Endothelial cell of umbilical vein (primary cell): ENCODE data around the gene CLRN3. TPM values are rescaled to one million over a fixed set of nuclear protein-coding genes. Genes with fewer than 3 reads are reported as not detected.

Experiments
- BruUV-seq: library from RNA; stranded (reverse); fragments of 400-500 nt; replicated peaks from 2 replicates; lab custom pipeline; 2021; lab: Mats Ljungman, UMichigan
- CTCF ChIA-PET: fragments of 300-600, 350-600 bp; sonication (Branson Sonifier 250); formaldehyde crosslinking; loops from one replicate; lab custom pipeline; 2021; ENCODE audit warnings: antibody characterized with exemption, inconsistent platforms; lab: Charles Lee
- POLR2A ChIA-PET: fragments of 300-600, 350-600 bp; sonication (Branson Sonifier 250); formaldehyde crosslinking; loops from one replicate; lab custom pipeline; 2021; ENCODE audit warnings: antibody characterized with exemption, inconsistent platforms; lab: Charles Lee
- DNase-seq: peaks from one replicate; pipeline ENCODE4 v3.0.0-alpha.2; 2011; ENCODE audit warnings: low read depth, low spot score
- FAIRE-seq: peaks from 2 replicates; lab custom pipeline; 2011; peaks lifted over from hg19 to GRCh38; lab: Jason Lieb, UNC
- H2AFZ ChIP-seq: 2 replicates; pipeline ENCODE4 v1.6.0; 2012; ENCODE audit warnings: low read depth, low read length, control low read depth, inconsistent platforms
- H3K27ac ChIP-seq: 2 replicates; pipeline ENCODE4 v1.5.1; 2011; ENCODE audit warnings: low read depth, mild to moderate bottlenecking, control low read depth, low read length, moderate library complexity; ENCODE audit not compliant: insufficient read depth
- H3K27me3 ChIP-seq, 2 experiments: 2 replicates each; pipeline versions ENCODE4 v1.6.0 to v1.6.1; 2011; ENCODE audit warnings: low read length in 2 of 2, mixed read lengths in 1 of 2; ENCODE audit not compliant: control insufficient read depth in 2 of 2, insufficient read depth in 2 of 2
- H3K36me3 ChIP-seq, 2 experiments: 2 replicates in 1 of 2; 3 replicates in 1 of 2; pipeline ENCODE4 v1.5.1; 2011; ENCODE audit warnings: low read length in 2 of 2, mild to moderate bottlenecking in 1 of 2, moderate library complexity in 1 of 2; ENCODE audit not compliant: control insufficient read depth in 2 of 2, insufficient read depth in 2 of 2; ENCODE audit errors: extremely low read depth in 1 of 2
- H3K4me1 ChIP-seq: 3 replicates; pipeline ENCODE4 v1.5.1; 2011; ENCODE audit warnings: mild to moderate bottlenecking, low read length; ENCODE audit not compliant: control insufficient read depth, insufficient read depth; ENCODE audit errors: extremely low read depth
- H3K4me2 ChIP-seq: 2 replicates; pipeline ENCODE4 v1.6.1; 2011; ENCODE audit warnings: low read length, control low read depth, mixed read lengths; ENCODE audit not compliant: insufficient read depth
- H3K4me3 ChIP-seq, 3 experiments: fragments of 200-600 bp in 1 of 3; sonication (generic), shearing (Covaris generic) in 1 of 3; replicated peaks in 1 of 3; 2 replicates each; pipeline ENCODE4 v1.5.1; 2011 to 2016; ENCODE audit warnings: control low read depth in 3 of 3, low read length in 3 of 3, mild to moderate bottlenecking in 2 of 3, inconsistent platforms in 1 of 3, low read depth in 1 of 3, moderate library complexity in 1 of 3; ENCODE audit not compliant: insufficient read depth in 1 of 3
- H3K79me2 ChIP-seq: 2 replicates; pipeline ENCODE4 v1.6.0; 2012; ENCODE audit warnings: low read length, inconsistent platforms; ENCODE audit not compliant: control insufficient read depth, insufficient read depth
- H3K9ac ChIP-seq: replicated peaks from 2 replicates; pipeline ENCODE3; 2011; ENCODE audit warnings: low read length, control low read depth; ENCODE audit not compliant: insufficient read depth; ENCODE audit errors: extremely low read depth
- H3K9me1 ChIP-seq: replicated peaks from 3 replicates; pipeline ENCODE4 v1.6.0; 2011; ENCODE audit warnings: mild to moderate bottlenecking, low read length; ENCODE audit not compliant: control insufficient read depth, insufficient read depth; ENCODE audit errors: extremely low read depth
- H3K9me3 ChIP-seq: replicated peaks from 2 replicates; pipeline ENCODE4 v1.5.1; 2012; ENCODE audit warnings: low read length, inconsistent platforms; ENCODE audit not compliant: control insufficient read depth, insufficient read depth
- H4K20me1 ChIP-seq: replicated peaks from 2 replicates; pipeline ENCODE3; 2011; ENCODE audit warnings: mild to moderate bottlenecking, low read length; ENCODE audit not compliant: control insufficient read depth, insufficient read depth; ENCODE audit errors: extremely low read depth
- EZH2 ChIP-seq: IDR thresholded peaks from 2 replicates; pipeline ENCODE4 v1.6.1; 2012; ENCODE audit warnings: borderline replicate concordance, low read depth, mild to moderate bottlenecking, moderate library complexity, low read length, inconsistent platforms; ENCODE audit not compliant: severe bottlenecking
- FOS ChIP-seq: IDR thresholded peaks from 2 replicates; pipeline ENCODE4 v1.6.1; 2011; ENCODE audit warnings: mild to moderate bottlenecking, low read length, moderate library complexity, borderline replicate concordance; ENCODE audit not compliant: insufficient read depth
- GATA2 ChIP-seq: IDR thresholded peaks from 2 replicates; pipeline ENCODE4 v1.7.0; 2011; ENCODE audit warnings: low read depth, mild to moderate bottlenecking, moderate library complexity, mixed read lengths, low read length; ENCODE audit not compliant: insufficient read length, insufficient read depth
- JUN ChIP-seq: IDR thresholded peaks from 2 replicates; pipeline ENCODE4 v1.6.1; 2011; ENCODE audit warnings: borderline replicate concordance, low read depth; ENCODE audit not compliant: insufficient read length, insufficient read depth
- MYC ChIP-seq: IDR thresholded peaks from one replicate; pipeline ENCODE4 v1.6.1; 2011; ENCODE audit warnings: mild to moderate bottlenecking, low read depth, low read length
- POLR2AphosphoS5 ChIP-seq: IDR thresholded peaks from 2 replicates; pipeline ENCODE4 v1.6.1; 2012; ENCODE audit warnings: low read depth, mild to moderate bottlenecking, control low read depth, low read length, moderate library complexity; ENCODE audit not compliant: insufficient read depth
- dilution Hi-C: fragments of 300-500 bp; cut with MboI; formaldehyde crosslinking; loops from one replicate; pipeline ENCODE4 v1.15.0; 2019; ENCODE audit warnings: low sequenced_read_pairs; ENCODE audit not compliant: extremely low pct_ligation_motif_present
- intact Hi-C: fragments of 100-400 bp; cut with micrococcal nuclease; formaldehyde crosslinking; loops from one replicate; pipeline ENCODE4 v1.10.0; 2022
- polyA plus RNA-seq, 4 experiments: library from polyadenylated mRNA; depleted of rRNA in 3 of 4; stranded (reverse) in 3 of 4; unstranded in 1 of 4; fragments of >200 nt; gene quantifications; 2 replicates each; pipeline versions ENCODE4 v1.2.1 to v1.2.3, GENCODE V29; 2011 to 2012; ENCODE audit warnings: missing spikeins in 1 of 4
- total RNA-seq: library from RNA; stranded (reverse); gene quantifications from 2 replicates; pipeline ENCODE4 v1.2.3, GENCODE V29; 2021

CLRN3 gene
- total and polyA plus RNA-seq, 2 donors (not counting 3 experiments of a cell fraction or from before 2014, with no cell fraction given), result 0.07 TPM; not detected in 1

- intact Hi-C loops, result no loop called here
- dilution Hi-C loops, result no loop called here
- H3K27me3 ChIP-seq, result no peaks in the 10 kb centered on the region
These were observed 9.2 kb downstream of the CLRN3 start for GRCh38 chr10:127883516-127883915.

GRCh38 chr10:127882801-127883459 is 9.8 kb downstream of the CLRN3 start:
- H4K20me1 ChIP-seq, result no peaks in the 10 kb centered on the region
- POLR2A ChIA-PET, result no interaction called here
- intact Hi-C loops, result no loop called here
- peaks cover 7% of the 10 kb centered on the region for H3K4me1 ChIP-seq
- dilution Hi-C loops, result no loop called here
- no peak overlapping the region for H3K4me3 ChIP-seq
- H3K79me2 ChIP-seq, result no peaks in the 10 kb centered on the region
- no peak for FAIRE-seq
- H3K4me2 ChIP-seq, result no peak overlapping the region
- H2AFZ ChIP-seq, result no peak overlapping the region
- H3K9ac ChIP-seq, result no peak overlapping the region
- H3K36me3 ChIP-seq, result no peaks in the 10 kb centered on the region
- H3K9me1 ChIP-seq, result no peaks in the 10 kb centered on the region
- no peaks in the 10 kb centered on the region for H3K9me3 ChIP-seq
- no peak for DNase-seq
- BruUV-seq, result no TSS peak
- CTCF ChIA-PET, result no interaction called here
- H3K27me3 ChIP-seq, result no peaks in the 10 kb centered on the region
- TF ChIP-seq GATA2 (no peak), FOS (no peak), JUN (no peak), POLR2AphosphoS5 (no peak)
- no peak overlapping the region for H3K27ac ChIP-seq

More at GRCh38 chr10:127883516-127883915, 9.2 kb downstream of the CLRN3 start:
- Histone ChIP-seq H2AFZ (no peak overlapping the region), H3K9me1 (no peaks in the 10 kb centered on the region), H3K36me3 (no peaks in the 10 kb centered on the region), H3K9ac (no peak overlapping the region), H3K9me3 (no peaks in the 10 kb centered on the region), H4K20me1 (no peaks in the 10 kb centered on the region), H3K4me1 (peaks cover 9% of the 10 kb centered on the region), H3K79me2 (no peaks in the 10 kb centered on the region), H3K4me3 (no peak overlapping the region), H3K4me2 (no peak overlapping the region), H3K27ac (no peak overlapping the region)
- CTCF ChIA-PET, result no interaction called here
- POLR2A ChIA-PET, result no interaction called here
- no peak for TF ChIP-seq MYC
- no peak for TF ChIP-seq EZH2
- no peak for TF ChIP-seq GATA2
- BruUV-seq, result no TSS peak
- FAIRE-seq, result no peak
- DNase-seq, result no peak
